ENCODE data around the gene PRND.

DNA sequence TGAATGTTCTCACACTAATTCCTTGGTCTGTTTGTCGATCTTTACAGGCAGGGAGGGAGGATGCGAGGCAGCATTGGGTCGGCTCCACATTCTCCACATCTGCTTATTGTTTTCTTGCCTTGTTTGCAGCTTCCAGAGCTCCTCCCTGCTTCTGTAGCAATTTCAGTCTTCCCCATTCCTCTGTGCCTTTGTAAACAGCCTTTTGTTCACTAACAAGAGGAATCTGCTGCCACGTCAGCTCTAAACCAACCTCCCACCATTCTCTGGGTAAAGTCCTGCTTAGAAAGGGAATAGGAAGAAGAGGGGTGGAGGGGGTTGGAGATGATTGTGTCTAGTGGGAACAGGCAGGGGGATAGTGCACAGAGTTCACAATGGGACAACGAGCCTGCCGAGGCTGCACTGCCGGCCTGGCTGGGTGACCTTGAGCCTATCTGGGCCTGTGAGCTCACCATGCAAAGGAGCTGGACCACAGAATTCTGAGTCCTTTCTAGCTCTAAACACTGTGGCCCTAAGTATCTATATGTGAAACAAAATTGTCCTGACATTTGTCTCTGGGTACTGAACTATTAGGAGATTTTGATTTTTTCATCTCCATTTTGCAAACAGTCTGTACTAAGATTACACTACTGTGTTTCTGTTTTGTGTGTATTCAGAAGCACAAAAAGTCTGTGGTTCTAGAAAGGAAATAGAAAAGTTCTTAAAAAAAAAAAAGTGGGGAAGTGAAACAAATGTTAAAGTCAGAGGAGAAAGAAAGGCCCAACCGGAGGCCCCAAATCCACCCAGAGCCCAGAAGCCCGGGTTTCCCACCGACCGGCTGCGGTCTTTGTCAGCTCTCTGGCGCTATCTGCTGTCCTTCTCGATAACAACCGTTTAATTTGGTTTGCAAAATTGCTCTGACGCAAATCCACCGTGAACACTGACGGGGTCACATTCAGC lies 1.4 kb upstream of the PRND start:
- TF ChIP-seq CTCF (IDR thresholded peaks at IDR 0.05; ENCODE audit: low read depth, low read length) (peak; percentile 98), EZH2phosphoT487 (IDR thresholded peaks at IDR 0.05; ENCODE audit: low read depth) (no peak)
